Calu3 (cell line): ENCODE results near the gene ANKRD42. TPM values are rescaled to one million over a fixed set of nuclear protein-coding genes. Genes with fewer than 3 reads are reported as not detected.

Source experiments
- BruUV-seq: library from RNA; stranded (reverse); fragments of 400-500 nt; replicated peaks from 2 replicates; lab custom pipeline; 2021; lab: Mats Ljungman, UMichigan
- CTCF ChIA-PET: fragments of 300-600 bp; sonication (Branson Sonifier 250); formaldehyde crosslinking; loops from one replicate; lab custom pipeline; 2022; ENCODE audit warnings: antibody characterized with exemption; lab: Charles Lee
- DNase-seq: peaks from one replicate; pipeline ENCODE4 v3.0.0; 2022
- H3K27ac Mint-ChIP-seq: one replicate; pipeline ENCODE4 v1.8.0; 2022; ENCODE audit warnings: mixed read lengths; ENCODE audit not compliant: unreplicated experiment
- H3K27me3 Mint-ChIP-seq: one replicate; pipeline ENCODE4 v1.8.0; 2022; ENCODE audit warnings: mixed read lengths; ENCODE audit not compliant: unreplicated experiment
- H3K36me3 Mint-ChIP-seq: one replicate; pipeline ENCODE4 v1.8.0; 2022; ENCODE audit warnings: mild to moderate bottlenecking, moderate library complexity, mixed read lengths; ENCODE audit not compliant: insufficient read depth, unreplicated experiment
- H3K4me1 Mint-ChIP-seq: one replicate; pipeline ENCODE4 v1.8.0; 2022; ENCODE audit warnings: mild to moderate bottlenecking, low read depth, mixed read lengths; ENCODE audit not compliant: unreplicated experiment
- H3K4me3 Mint-ChIP-seq: one replicate; pipeline ENCODE4 v1.8.0; 2022; ENCODE audit warnings: mild to moderate bottlenecking, low read depth, moderate library complexity, mixed read lengths; ENCODE audit not compliant: unreplicated experiment
- H3K9me3 Mint-ChIP-seq: one replicate; pipeline ENCODE4 v1.8.0; 2022; ENCODE audit warnings: low read depth, mixed read lengths; ENCODE audit not compliant: unreplicated experiment
- intact Hi-C: fragments of 100-400 bp; cut with micrococcal nuclease; formaldehyde crosslinking; loops from one replicate; pipeline ENCODE4 v1.10.0; 2022; ENCODE audit not compliant: unreplicated experiment
- total RNA-seq: library from RNA; stranded (reverse); gene quantifications from 2 replicates; pipeline ENCODE4 v1.2.3, GENCODE V29; 2022
- TF ChIP-seq, protein P1 (sequence below): fragments of 200-600 bp; IDR thresholded peaks from one replicate; pipeline ENCODE4 v1.8.0; 2022; ENCODE audit warnings: antibody characterized with exemption; ENCODE audit not compliant: unreplicated experiment

Gene ANKRD42
- total RNA-seq, 1 experiment from 2014 or later = 5.2 TPM

DNA sequence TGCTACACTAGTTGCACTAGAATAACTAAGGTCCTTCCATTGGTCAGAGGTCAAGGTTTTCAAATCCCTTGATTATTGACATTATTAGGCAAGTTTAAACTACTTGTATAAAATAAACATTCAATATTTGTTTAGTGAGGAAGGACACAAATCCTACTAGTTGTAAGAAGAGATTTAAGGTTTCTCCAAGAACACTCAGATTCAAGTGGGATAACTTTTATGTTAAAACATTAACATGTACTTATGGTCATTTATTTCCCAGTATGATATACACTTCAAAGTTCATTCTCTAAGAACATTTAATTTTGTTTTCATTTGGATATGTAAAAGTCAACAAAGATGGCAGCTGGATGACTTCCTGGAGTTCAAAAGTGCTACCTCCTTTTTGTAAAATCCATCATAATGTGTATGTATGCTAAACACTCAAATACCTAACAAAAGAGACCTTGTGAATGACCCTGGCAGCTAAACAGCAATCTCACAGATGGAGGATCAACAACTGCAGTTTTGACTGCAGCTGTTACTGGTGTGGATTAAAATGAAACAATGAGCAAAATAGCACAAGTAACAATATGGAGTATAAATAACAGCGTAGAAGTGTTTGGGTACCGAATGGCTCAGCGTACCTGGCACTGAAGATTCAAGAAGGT lies 91.1 kb downstream of the ANKRD42 start:
- peak overlapping the region; percentile 80 for H3K27ac Mint-ChIP-seq
- intact Hi-C loops = loop anchor here (10.0 kb wide), 1 partner anchor 970 kb away; no protein-coding TSS in a partner anchor
- no TSS peak for BruUV-seq
- H3K27me3 Mint-ChIP-seq = no peaks in the 10 kb centered on the region
- TF ChIP-seq, protein P1, sequence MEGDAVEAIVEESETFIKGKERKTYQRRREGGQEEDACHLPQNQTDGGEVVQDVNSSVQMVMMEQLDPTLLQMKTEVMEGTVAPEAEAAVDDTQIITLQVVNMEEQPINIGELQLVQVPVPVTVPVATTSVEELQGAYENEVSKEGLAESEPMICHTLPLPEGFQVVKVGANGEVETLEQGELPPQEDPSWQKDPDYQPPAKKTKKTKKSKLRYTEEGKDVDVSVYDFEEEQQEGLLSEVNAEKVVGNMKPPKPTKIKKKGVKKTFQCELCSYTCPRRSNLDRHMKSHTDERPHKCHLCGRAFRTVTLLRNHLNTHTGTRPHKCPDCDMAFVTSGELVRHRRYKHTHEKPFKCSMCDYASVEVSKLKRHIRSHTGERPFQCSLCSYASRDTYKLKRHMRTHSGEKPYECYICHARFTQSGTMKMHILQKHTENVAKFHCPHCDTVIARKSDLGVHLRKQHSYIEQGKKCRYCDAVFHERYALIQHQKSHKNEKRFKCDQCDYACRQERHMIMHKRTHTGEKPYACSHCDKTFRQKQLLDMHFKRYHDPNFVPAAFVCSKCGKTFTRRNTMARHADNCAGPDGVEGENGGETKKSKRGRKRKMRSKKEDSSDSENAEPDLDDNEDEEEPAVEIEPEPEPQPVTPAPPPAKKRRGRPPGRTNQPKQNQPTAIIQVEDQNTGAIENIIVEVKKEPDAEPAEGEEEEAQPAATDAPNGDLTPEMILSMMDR = no peak
- H3K36me3 Mint-ChIP-seq = peaks cover 19% of the 10 kb centered on the region
- H3K9me3 Mint-ChIP-seq = no peaks in the 10 kb centered on the region
- no peak for DNase-seq
- H3K4me3 Mint-ChIP-seq = peak overlapping the region; percentile 85
- CTCF ChIA-PET = no interaction called here
- H3K4me1 Mint-ChIP-seq = peaks cover 7% of the 10 kb centered on the region

GRCh38 chr11:83285151-83285770 lies 91.7 kb downstream of the ANKRD42 start:
- Mint-ChIP-seq H3K27ac (peak overlapping the region; percentile 80), H3K9me3 (no peaks in the 10 kb centered on the region), H3K4me3 (peak overlapping the region; percentile 85), H3K4me1 (peaks cover 7% of the 10 kb centered on the region), H3K36me3 (peaks cover 19% of the 10 kb centered on the region), H3K27me3 (no peaks in the 10 kb centered on the region)
- TF ChIP-seq, protein P1 = no peak
- BruUV-seq = TSS peak; percentile 49
- CTCF ChIA-PET = interaction anchor here (0.7 kb wide), 1 partner anchor 129 kb away, joined by 3 read pairs; the partner anchor contains the start of gene PCF11
- intact Hi-C loops = loop anchor here (10.0 kb wide), 1 partner anchor 970 kb away; no protein-coding TSS in a partner anchor
- no peak for DNase-seq

DNA sequence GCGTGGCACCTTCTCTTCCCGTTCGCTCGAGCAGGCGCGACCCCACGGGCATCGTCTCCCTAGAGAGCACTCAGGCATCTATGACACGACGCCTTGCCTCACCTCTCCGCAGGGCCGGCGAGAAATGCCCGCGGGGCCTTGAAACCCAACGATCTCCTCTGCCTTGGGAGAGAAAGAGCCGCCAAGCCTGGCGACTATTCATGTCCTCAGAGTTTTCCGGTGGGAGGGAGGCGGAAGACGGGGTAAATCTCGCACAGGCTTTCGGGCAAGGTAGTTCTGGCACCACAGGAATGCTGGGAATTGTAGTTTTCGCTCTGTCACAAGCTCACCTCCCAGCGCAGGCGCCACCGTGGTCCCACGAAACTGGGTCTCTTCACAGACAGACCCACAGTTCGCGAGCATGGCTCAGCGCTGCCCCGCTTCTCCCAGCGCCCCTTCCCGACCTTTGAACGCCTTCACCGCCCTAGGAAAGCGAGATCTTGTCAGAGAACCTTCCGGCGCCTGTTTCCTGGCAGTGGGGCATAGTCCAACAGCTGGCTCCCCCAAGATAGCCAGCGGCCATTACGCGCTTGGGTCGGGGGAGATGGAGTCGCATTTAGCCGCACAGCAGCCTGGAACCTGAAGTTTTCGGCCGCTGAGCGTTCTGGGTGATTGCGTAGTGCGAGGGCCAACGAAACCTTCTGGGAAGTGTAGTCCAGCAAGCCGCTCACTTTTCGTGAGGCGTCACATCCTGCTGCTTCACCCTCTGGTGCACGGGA lies 92.4 kb downstream of the ANKRD42 start, which contains the start of gene CCDC90B:
Gene CCDC90B (minus strand): TSS at position 597 of the 758 bp plus-strand sequence. CDS start 395 bp downstream, at position 202.
- DNase-seq = peak; percentile 85
- H3K27me3 Mint-ChIP-seq = no peaks in the 10 kb centered on the region
- peak within 1 kb of the TSS; percentile 80 for H3K27ac Mint-ChIP-seq
- no TSS peak for BruUV-seq
- CTCF ChIA-PET = interaction anchor here (0.6 to 0.7 kb wide), 2 partner anchors 129 to 141 kb away, joined by 3 to 5 read pairs; partner anchors contain the start of gene PCF11
- peaks cover 7% of the 10 kb centered on the region for H3K4me1 Mint-ChIP-seq
- intact Hi-C loops = loop anchor here (10.0 kb wide), 1 partner anchor 969 kb away; no protein-coding TSS in a partner anchor
- TF ChIP-seq, protein P1 = no peak
- no peaks in the 10 kb centered on the region for H3K9me3 Mint-ChIP-seq
- H3K4me3 Mint-ChIP-seq = peak within 1 kb of the TSS; percentile 85
- H3K36me3 Mint-ChIP-seq = peaks cover 19% of the 10 kb centered on the region

GRCh38 chr11:83287631-83288030 lies 94.1 kb downstream of the ANKRD42 start:
- Mint-ChIP-seq H3K27me3 (peaks cover 12% of the 10 kb centered on the region), H3K4me3 (no peak overlapping the region), H3K4me1 (peaks cover 2% of the 10 kb centered on the region), H3K27ac (no peak overlapping the region), H3K9me3 (no peaks in the 10 kb centered on the region), H3K36me3 (peaks cover 19% of the 10 kb centered on the region)
- no peak for DNase-seq
- TF ChIP-seq, protein P1 = no peak
- intact Hi-C loops = loop anchor here (10.0 kb wide), 1 partner anchor 967 kb away; no protein-coding TSS in a partner anchor
- CTCF ChIA-PET = no interaction called here
- BruUV-seq = no TSS peak
